ENCODE data around the gene TBPL1. TPM values are rescaled to one million over a fixed set of nuclear protein-coding genes. Genes with fewer than 3 reads are reported as not detected.

TBPL1 gene
- total and polyA plus RNA-seq, 9 of the 15 experiments (the other 6 are each of a cell fraction or from before 2014, with no cell fraction given): 78.1 to 152 (median 107) TPM

GRCh38 chr6:134022650-134023049 lies 69.6 kb downstream of the TBPL1 start (continued):
- 0 out of 2 replicates have a peak, but pooled peaks have one; percentile 17 for TF ChIP-seq VEZF1 (CRISPR knock-in tag; IDR thresholded peaks at IDR 0.05)
- TF ChIP-seq ZNF324 (CRISPR knock-in tag; IDR thresholded peaks at IDR 0.05): no peak; the same call in 1 of the 2 replicates
- TF ChIP-seq CUX1 (CRISPR knock-in tag; IDR thresholded peaks at IDR 0.05): peak; percentile 73; the same call in 1 of the 2 replicates
- no peak for TF ChIP-seq AFF1 (IDR thresholded peaks at IDR 0.05; ENCODE audit: low read depth in 1 of 2, partially characterized antibody in 2 of 2)
- TF ChIP-seq PYGO2 (tag; IDR thresholded peaks at IDR 0.05): peak; percentile 90
- TF ChIP-seq XRCC4 (IDR thresholded peaks at IDR 0.05; ENCODE audit: extremely low read depth, insufficient read depth, insufficient read length): no peak
- no peak for TF ChIP-seq NR4A1 (CRISPR knock-in tag; IDR thresholded peaks at IDR 0.05)
- TF ChIP-seq NR4A1 (tag; IDR thresholded peaks at IDR 0.05): peak; percentile 95
- TF ChIP-seq, protein P1, sequence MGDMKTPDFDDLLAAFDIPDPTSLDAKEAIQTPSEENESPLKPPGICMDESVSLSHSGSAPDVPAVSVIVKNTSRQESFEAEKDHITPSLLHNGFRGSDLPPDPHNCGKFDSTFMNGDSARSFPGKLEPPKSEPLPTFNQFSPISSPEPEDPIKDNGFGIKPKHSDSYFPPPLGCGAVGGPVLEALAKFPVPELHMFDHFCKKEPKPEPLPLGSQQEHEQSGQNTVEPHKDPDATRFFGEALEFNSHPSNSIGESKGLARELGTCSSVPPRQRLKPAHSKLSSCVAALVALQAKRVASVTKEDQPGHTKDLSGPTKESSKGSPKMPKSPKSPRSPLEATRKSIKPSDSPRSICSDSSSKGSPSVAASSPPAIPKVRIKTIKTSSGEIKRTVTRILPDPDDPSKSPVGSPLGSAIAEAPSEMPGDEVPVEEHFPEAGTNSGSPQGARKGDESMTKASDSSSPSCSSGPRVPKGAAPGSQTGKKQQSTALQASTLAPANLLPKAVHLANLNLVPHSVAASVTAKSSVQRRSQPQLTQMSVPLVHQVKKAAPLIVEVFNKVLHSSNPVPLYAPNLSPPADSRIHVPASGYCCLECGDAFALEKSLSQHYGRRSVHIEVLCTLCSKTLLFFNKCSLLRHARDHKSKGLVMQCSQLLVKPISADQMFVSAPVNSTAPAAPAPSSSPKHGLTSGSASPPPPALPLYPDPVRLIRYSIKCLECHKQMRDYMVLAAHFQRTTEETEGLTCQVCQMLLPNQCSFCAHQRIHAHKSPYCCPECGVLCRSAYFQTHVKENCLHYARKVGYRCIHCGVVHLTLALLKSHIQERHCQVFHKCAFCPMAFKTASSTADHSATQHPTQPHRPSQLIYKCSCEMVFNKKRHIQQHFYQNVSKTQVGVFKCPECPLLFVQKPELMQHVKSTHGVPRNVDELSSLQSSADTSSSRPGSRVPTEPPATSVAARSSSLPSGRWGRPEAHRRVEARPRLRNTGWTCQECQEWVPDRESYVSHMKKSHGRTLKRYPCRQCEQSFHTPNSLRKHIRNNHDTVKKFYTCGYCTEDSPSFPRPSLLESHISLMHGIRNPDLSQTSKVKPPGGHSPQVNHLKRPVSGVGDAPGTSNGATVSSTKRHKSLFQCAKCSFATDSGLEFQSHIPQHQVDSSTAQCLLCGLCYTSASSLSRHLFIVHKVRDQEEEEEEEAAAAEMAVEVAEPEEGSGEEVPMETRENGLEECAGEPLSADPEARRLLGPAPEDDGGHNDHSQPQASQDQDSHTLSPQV (IDR thresholded peaks at IDR 0.05): peak; percentile 98
- TF ChIP-seq TRIM24 (IDR thresholded peaks at IDR 0.05): no peak
- no peak for TF ChIP-seq NR2C1 (IDR thresholded peaks at IDR 0.05)
- TF ChIP-seq NR2C1 (tag; IDR thresholded peaks at IDR 0.05): peak; percentile 88
- TF ChIP-seq SP1 (CRISPR knock-in tag; IDR thresholded peaks at IDR 0.05): no peak
- no peak for TF ChIP-seq LARP7 (IDR thresholded peaks at IDR 0.05)

Data from K562 (cell line).